Activated T-cell treated with anti-CD3 and anti-CD28 coated beads for 4 hours (primary cell): ENCODE data around the gene DOCK1.
"Not testable (repeated sequence)": the region's sequence is repeated elsewhere in the genome, so short reads cannot be mapped to it uniquely, and the experiment has no call there.

Experiments
- DNase-seq: peaks from one replicate; pipeline ENCODE4 v3.0.0-alpha.2; 2020

Gene DOCK1

GRCh38 chr10:127293640-127294039 lies 388.4 kb downstream of the DOCK1 start:
- DNase-seq = peak; percentile 6

GRCh38 chr10:127296696-127297095 lies 391.5 kb downstream of the DOCK1 start:
- no peak for DNase-seq

GRCh38 chr10:127298381-127298780 lies 393.2 kb downstream of the DOCK1 start:
- no peak for DNase-seq

- DNase-seq = not testable (repeated sequence)
Observed at GRCh38 chr10:127299192-127299591, 394.0 kb downstream of the DOCK1 start.

- no peak for DNase-seq
Observed at GRCh38 chr10:127299956-127300689, 394.9 kb downstream of the DOCK1 start.

- no peak for DNase-seq
Observed at GRCh38 chr10:127300868-127301321, 395.7 kb downstream of the DOCK1 start.

GRCh38 chr10:127302343-127302742 lies 397.1 kb downstream of the DOCK1 start:
- DNase-seq = no peak

GRCh38 chr10:127303105-127303504 lies 397.9 kb downstream of the DOCK1 start:
- no peak for DNase-seq

GRCh38 chr10:127303746-127304145 lies 398.5 kb downstream of the DOCK1 start:
- DNase-seq = no peak

- DNase-seq = no peak
Observed at GRCh38 chr10:127306479-127306878, 401.3 kb downstream of the DOCK1 start.

GRCh38 chr10:127307338-127307737 lies 402.1 kb downstream of the DOCK1 start:
- no peak for DNase-seq

GRCh38 chr10:127308031-127308430 lies 402.8 kb downstream of the DOCK1 start:
- DNase-seq = no peak

GRCh38 chr10:127309619-127310018 lies 404.4 kb downstream of the DOCK1 start:
- DNase-seq = not testable (repeated sequence)

GRCh38 chr10:127310430-127310829 lies 405.2 kb downstream of the DOCK1 start:
- no peak for DNase-seq

- no peak for DNase-seq
Observed at GRCh38 chr10:127310923-127311322, 405.7 kb downstream of the DOCK1 start.

- DNase-seq = no peak
Observed at GRCh38 chr10:127313996-127314700, 408.9 kb downstream of the DOCK1 start.

- no peak for DNase-seq
Observed at GRCh38 chr10:127314797-127315196, 409.6 kb downstream of the DOCK1 start.

GRCh38 chr10:127315888-127316287 lies 410.7 kb downstream of the DOCK1 start:
- no peak for DNase-seq

GRCh38 chr10:127318396-127318795 lies 413.2 kb downstream of the DOCK1 start:
- DNase-seq = no peak

GRCh38 chr10:127319271-127319670 lies 414.0 kb downstream of the DOCK1 start:
- no peak for DNase-seq

GRCh38 chr10:127319691-127320090 lies 414.5 kb downstream of the DOCK1 start:
- DNase-seq = no peak

- no peak for DNase-seq
Observed at GRCh38 chr10:127320176-127320575, 414.9 kb downstream of the DOCK1 start.

- DNase-seq = no peak
Observed at GRCh38 chr10:127322286-127322685, 417.1 kb downstream of the DOCK1 start.

- DNase-seq = no peak
Observed at GRCh38 chr10:127325506-127325905, 420.3 kb downstream of the DOCK1 start.
